SK-N-SH treated with all-trans-retinoic acid at 6 μM for 48 hours (cell line): ENCODE measurements around the gene CLIC5.

Experiments used
- PPARA ChIP-seq: fragments of 250-450 bp; sonication (Bioruptor Pico); IDR thresholded peaks from 2 replicates; pipeline ENCODE4 v1.5.0; 2020; ENCODE audit warnings: mild to moderate bottlenecking, borderline replicate concordance
- TOX ChIP-seq: fragments of 250-450 bp; sonication (Bioruptor Pico); IDR thresholded peaks from 2 replicates; pipeline ENCODE4 v1.8.0; 2021; ENCODE audit warnings: mild to moderate bottlenecking, moderate library complexity, borderline replicate concordance
- ZFP30 ChIP-seq: fragments of 450-650 bp; formaldehyde crosslinking; IDR thresholded peaks from 2 replicates; pipeline ENCODE4 v1.5.0; 2022; ENCODE audit warnings: mild to moderate bottlenecking, moderate library complexity

DNA sequence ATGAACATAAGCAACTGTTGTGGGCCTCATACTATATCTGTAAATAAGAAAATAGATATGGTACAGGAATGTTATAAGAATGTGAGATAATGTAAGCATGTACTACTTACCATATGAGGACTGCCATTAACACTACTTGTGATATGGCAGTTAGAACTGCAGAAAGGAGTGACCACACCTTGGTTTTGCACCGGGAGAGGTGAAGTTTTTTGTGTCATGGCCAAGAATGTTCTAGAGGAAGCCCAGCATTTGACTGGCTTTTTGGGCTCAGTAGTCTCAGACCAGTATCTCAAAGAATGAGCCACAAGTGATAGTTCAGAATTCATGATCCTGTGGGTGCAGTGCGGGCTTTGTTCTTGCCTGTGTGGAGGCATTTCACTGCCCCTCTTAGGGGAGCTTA lies 123.5 kb downstream of the CLIC5 start:
- TF ChIP-seq TOX (CRISPR knock-in tag) (no peak), PPARA (CRISPR knock-in tag) (no peak), ZFP30 (no peak)
